ENCODE measurements around the gene ATP2A3.

DNA sequence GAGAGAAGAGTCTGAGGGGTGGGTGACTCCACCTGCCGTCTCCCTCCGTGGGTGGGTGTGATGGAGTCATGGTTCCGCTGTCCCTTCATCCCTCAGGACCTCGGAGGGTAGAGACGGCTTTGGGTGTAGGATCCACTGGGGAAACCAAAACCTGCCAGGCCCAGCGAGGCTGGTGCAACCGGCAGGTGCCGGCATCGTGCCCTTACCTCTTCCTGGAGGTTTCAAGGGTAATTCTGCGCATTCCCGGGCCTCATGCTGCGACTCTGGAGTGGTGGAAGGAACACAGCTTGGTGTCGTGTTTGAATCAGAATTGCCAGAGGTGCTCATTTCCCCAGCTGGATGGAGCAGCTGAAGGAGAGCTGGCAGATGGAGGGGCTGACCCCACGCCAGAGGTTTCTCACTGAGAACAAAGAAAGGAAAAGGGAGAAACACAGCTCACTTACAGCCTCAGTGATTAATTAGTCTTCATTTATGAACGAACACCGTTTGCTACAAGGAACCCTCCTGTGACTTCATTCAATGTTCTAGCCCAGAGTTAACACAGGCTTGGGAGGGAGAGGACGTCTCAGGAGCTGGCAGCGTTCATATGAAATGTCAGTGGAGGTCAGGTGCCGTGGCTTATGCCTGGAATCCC, 16.3 kb upstream of the ATP2A3 start:
- no peak for TF ChIP-seq CTCF (IDR thresholded peaks at IDR 0.05)
- TF ChIP-seq POLR2A (IDR thresholded peaks at IDR 0.05), result no peak
